CD14-positive monocyte (primary cell): ENCODE data around the gene RAB3D. TPM values are rescaled to one million over a fixed set of nuclear protein-coding genes. Genes with fewer than 3 reads are reported as not detected.
"Not testable (repeated sequence)": the region's sequence is repeated elsewhere in the genome, so short reads cannot be mapped to it uniquely, and the experiment has no call there.

Experiments used
- DNase-seq, 3 donors: peaks; one replicate each; pipeline ENCODE4 v3.0.0-alpha.2; 2011 to 2022
- H2AFZ ChIP-seq: 2 replicates; pipeline ENCODE4 v1.6.0; 2012; ENCODE audit warnings: mild to moderate bottlenecking, low read depth, low read length, inconsistent platforms; ENCODE audit not compliant: insufficient read depth, poor library complexity, severe bottlenecking
- H3K27ac ChIP-seq, 2 donors: 1 replicate in 1 of 2; 2 replicates in 1 of 2; pipeline ENCODE4 v1.5.1; 2012 to 2013; ENCODE audit warnings: low read length in 2 of 2, control low read depth in 1 of 2, inconsistent platforms in 1 of 2, low read depth in 1 of 2, mild to moderate bottlenecking in 1 of 2
- H3K27me3 ChIP-seq, 2 donors: one replicate each; pipeline versions ENCODE4 v1.6.0 to v1.6.1; 2011 to 2013; ENCODE audit warnings: low read length in 2 of 2; ENCODE audit not compliant: control insufficient read depth in 2 of 2, insufficient read depth in 2 of 2
- H3K36me3 ChIP-seq, 2 donors: replicated peaks in 1 of 2; 1 replicate in 1 of 2; 2 replicates in 1 of 2; pipeline versions ENCODE4 v1.5.1 to v1.6.1; 2012 to 2013; ENCODE audit warnings: low read length in 2 of 2, control low read depth in 1 of 2, inconsistent platforms in 1 of 2, mild to moderate bottlenecking in 1 of 2; ENCODE audit not compliant: insufficient read depth in 2 of 2, control insufficient read depth in 1 of 2
- H3K4me1 ChIP-seq, 2 donors: 1 replicate in 1 of 2; 2 replicates in 1 of 2; pipeline versions ENCODE4 v1.5.1 to v1.6.1; 2012 to 2013; ENCODE audit warnings: low read length in 2 of 2, control low read depth in 1 of 2, inconsistent platforms in 1 of 2, mild to moderate bottlenecking in 1 of 2, moderate library complexity in 1 of 2; ENCODE audit not compliant: insufficient read depth in 2 of 2, control insufficient read depth in 1 of 2
- H3K4me2 ChIP-seq: replicated peaks from 2 replicates; pipeline ENCODE3; 2012; ENCODE audit warnings: low read length, moderate library complexity, mild to moderate bottlenecking; ENCODE audit not compliant: poor library complexity, severe bottlenecking; ENCODE audit errors: extremely low read depth
- H3K4me3 ChIP-seq, 3 experiments: fragments of 200-600 bp in 1 of 3; sonication (generic) in 1 of 3; replicated peaks in 1 of 3; 1 replicate in 2 of 3; 2 replicates in 1 of 3; pipeline ENCODE4 v1.5.1; 2011 to 2013; ENCODE audit warnings: low read length in 3 of 3, mild to moderate bottlenecking in 3 of 3, control low read depth in 2 of 3, low read depth in 2 of 3, inconsistent platforms in 1 of 3, moderate library complexity in 1 of 3
- H3K79me2 ChIP-seq: 2 replicates; pipeline ENCODE4 v1.6.0; 2012; ENCODE audit warnings: mild to moderate bottlenecking, control low read depth, inconsistent platforms, low read length, moderate library complexity; ENCODE audit not compliant: insufficient read depth
- H3K9ac ChIP-seq: 2 replicates; pipeline ENCODE4 v1.6.0; 2017; ENCODE audit warnings: low read length, mild to moderate bottlenecking; ENCODE audit not compliant: insufficient read depth, poor library complexity, severe bottlenecking
- H3K9me3 ChIP-seq, 2 donors: replicated peaks in 1 of 2; 1 replicate in 1 of 2; 2 replicates in 1 of 2; pipeline versions ENCODE4 v1.5.1 to v1.6.1; 2012 to 2013; ENCODE audit warnings: low read length in 2 of 2, control low read depth in 1 of 2; ENCODE audit not compliant: control insufficient read depth in 1 of 2, insufficient read depth in 1 of 2
- H4K20me1 ChIP-seq: 2 replicates; pipeline ENCODE4 v1.6.0; 2012; ENCODE audit warnings: mild to moderate bottlenecking, low read length, control low read depth, moderate library complexity; ENCODE audit not compliant: insufficient read depth
- H3K27ac Mint-ChIP-seq, 7 donors: one replicate each; pipeline ENCODE4 v1.8.0; 2020; ENCODE audit warnings: mild to moderate bottlenecking in 7 of 7, mixed read lengths in 7 of 7, moderate library complexity in 6 of 7, inconsistent platforms in 2 of 7
- H3K27me3 Mint-ChIP-seq, 3 donors: one replicate each; pipeline ENCODE4 v1.8.0; 2021 to 2022; ENCODE audit warnings: low read depth in 3 of 3, mild to moderate bottlenecking in 3 of 3, mixed read lengths in 3 of 3, moderate library complexity in 3 of 3, inconsistent platforms in 1 of 3
- H3K36me3 Mint-ChIP-seq, 2 donors: one replicate each; pipeline ENCODE4 v1.8.0; 2020; ENCODE audit warnings: mixed read lengths in 2 of 2, inconsistent platforms in 1 of 2, mild to moderate bottlenecking in 1 of 2
- H3K4me1 Mint-ChIP-seq: one replicate; pipeline ENCODE4 v1.8.0; 2020; ENCODE audit warnings: mild to moderate bottlenecking, mixed read lengths
- H3K4me3 Mint-ChIP-seq, 2 donors: one replicate each; pipeline ENCODE4 v1.8.0; 2020; ENCODE audit warnings: mild to moderate bottlenecking in 2 of 2, mixed read lengths in 2 of 2, moderate library complexity in 1 of 2
- H3K9me3 Mint-ChIP-seq, 7 donors: one replicate each; pipeline ENCODE4 v1.8.0; 2020 to 2022; ENCODE audit warnings: mixed read lengths in 7 of 7, mild to moderate bottlenecking in 6 of 7, moderate library complexity in 6 of 7, inconsistent platforms in 2 of 7
- CTCF ChIP-seq: fragments of 200-600 bp; IDR thresholded peaks from one replicate; pipeline ENCODE4 v1.8.0; 2022; ENCODE audit warnings: antibody characterized with exemption, mild to moderate bottlenecking
- WGBS: methylation state at CpG from one replicate; pipeline ENCODE4 v1.1.5; 2013; ENCODE audit warnings: missing lambda C conversion rate; ENCODE audit not compliant: insufficient coverage; 5-methylcytosine and 5-hydroxymethylcytosine counted together
- intact Hi-C, 2 donors: fragments of 100-400 bp; cut with micrococcal nuclease; formaldehyde crosslinking; loops; one replicate each; pipeline versions ENCODE4 v1.15.0 to v1.15.1; 2023
- polyA plus RNA-seq, 3 donors: library from polyadenylated mRNA; depleted of rRNA in 1 of 3; unstranded in 2 of 3; stranded (reverse) in 1 of 3; fragments of 300-500 nt in 2 of 3; fragments of >200 nt in 1 of 3; fragmentation: Illumina TruSeq in 2 of 3; gene quantifications; 1 replicate in 2 of 3; 2 replicates in 1 of 3; pipeline ENCODE4 v1.2.3, GENCODE V29; 2012 to 2021

RAB3D gene
- polyA plus RNA-seq, 3 donors, result 52.9 to 78.1 (median 60.8) TPM

DNA sequence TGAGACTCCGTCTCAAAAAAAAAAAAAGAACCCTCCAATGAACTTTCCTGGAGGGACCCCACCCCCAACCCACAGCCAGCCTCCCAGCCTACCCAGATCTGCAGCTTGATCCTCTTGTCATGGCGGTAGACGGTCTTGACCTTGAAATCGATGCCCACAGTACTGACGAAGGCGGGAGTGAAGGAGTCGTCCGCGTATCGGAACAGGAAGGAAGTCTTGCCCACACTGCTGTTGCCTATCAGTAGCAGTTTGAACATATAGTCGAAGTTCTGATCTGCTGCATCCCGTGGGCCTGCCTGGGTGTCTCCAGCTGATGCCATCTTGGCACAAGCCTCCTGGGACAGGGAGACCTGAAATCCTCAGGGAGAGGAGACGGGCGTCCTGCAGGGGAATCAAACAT, 2.4 kb downstream of the RAB3D start:
- 11% methylated on average over 14 of the region's 14 CpGs for whole genome bisulfite sequencing
- H3K27ac Mint-ChIP-seq, result peak overlapping the region; percentile 47 to 96 (median 77)
- Histone ChIP-seq H3K27me3 (no peaks in the 10 kb centered on the region), H3K4me2 (peak overlapping the region; percentile 88), H3K9me3 (peaks cover 0 to 6% of the 10 kb centered on the region in 2 donors), H3K79me2 (peaks cover 80% of the 10 kb centered on the region), H3K9ac (peak overlapping the region; percentile 1), H2AFZ (no peak overlapping the region), H3K27ac (peak overlapping the region; percentile 16 to 85), H4K20me1 (peaks cover 72% of the 10 kb centered on the region), H3K4me1 (peaks cover 36 to 54% of the 10 kb centered on the region in 2 donors), H3K36me3 (peaks cover 46 to 54% of the 10 kb centered on the region in 2 donors), H3K4me3 (peak overlapping the region; percentile 5 to 99 (median 98))
- H3K36me3 Mint-ChIP-seq, result peaks cover 47 to 71% of the 10 kb centered on the region in 2 donors
- no peak for TF ChIP-seq CTCF
- intact Hi-C loops, result loop anchor here (5.0 kb wide), 2 partner anchors 35 to 40 kb away; partner anchors contain the start of genes SWSAP1 (in 1 of the 2) and TSPAN16 (in 1 of the 2)
- peaks cover 0 to 6% (median 0%) of the 10 kb centered on the region in 7 donors for H3K9me3 Mint-ChIP-seq
- peaks cover 31% of the 10 kb centered on the region for H3K4me1 Mint-ChIP-seq
- peaks cover 0 to 2% (median 0%) of the 10 kb centered on the region in 3 donors for H3K27me3 Mint-ChIP-seq
- H3K4me3 Mint-ChIP-seq, result peak overlapping the region; percentile 91 to 99
- DNase-seq, result peak in 1 of 3 donors; percentile 33

DNA sequence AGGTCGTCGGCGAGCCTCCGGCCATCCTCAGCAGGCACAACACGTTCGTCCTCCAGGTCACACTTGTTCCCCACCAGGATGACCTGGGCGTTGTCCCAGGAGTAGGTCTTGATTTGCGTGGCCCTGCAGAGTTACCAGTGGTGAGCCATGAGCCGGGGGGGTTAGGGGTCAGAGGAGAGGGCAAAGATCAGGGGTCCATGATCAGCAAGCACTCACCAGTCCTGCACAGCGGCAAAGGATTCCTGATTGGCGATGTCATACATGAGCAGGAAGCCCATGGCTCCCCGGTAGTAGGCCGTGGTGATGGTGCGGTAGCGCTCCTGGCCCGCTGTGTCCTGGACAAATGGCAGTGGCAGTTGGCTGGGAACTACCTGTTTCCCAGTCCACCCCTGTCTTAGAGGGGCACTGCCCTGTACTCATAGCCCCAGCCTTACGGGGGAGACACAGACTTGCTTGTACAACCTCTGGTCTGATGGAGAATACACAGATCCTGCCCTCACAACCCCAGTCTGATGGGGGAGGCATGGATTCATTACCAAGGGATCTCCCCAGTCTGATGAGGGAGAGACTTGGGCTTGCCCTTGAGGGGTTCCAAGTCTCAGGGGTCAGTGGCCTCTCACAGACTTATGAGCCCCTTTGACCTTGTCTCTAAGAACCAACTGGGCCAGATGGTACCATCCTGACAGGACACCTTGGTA, 3.9 kb downstream of the RAB3D start:
- 95% methylated on average over 16 of the region's 17 CpGs for WGBS
- Histone ChIP-seq H3K9me3 (no peaks in the 10 kb centered on the region), H3K79me2 (peaks cover 95% of the 10 kb centered on the region), H3K36me3 (peaks cover 56 to 60% of the 10 kb centered on the region in 2 donors), H3K4me2 (no peak overlapping the region), H2AFZ (no peak overlapping the region), H3K9ac (no peak overlapping the region), H4K20me1 (peaks cover 87% of the 10 kb centered on the region), H3K4me3 (no peak overlapping the region), H3K27me3 (no peaks in the 10 kb centered on the region), H3K4me1 (peaks cover 36 to 49% of the 10 kb centered on the region in 2 donors), H3K27ac (peak overlapping the region in 1 of 2 donors; percentile 49)
- no peak for DNase-seq
- intact Hi-C loops, result loop anchor here (5.0 kb wide), 2 partner anchors 37 to 38 kb away; partner anchors contain the start of genes SWSAP1 (in 1 of the 2) and TSPAN16 (in 1 of the 2)
- H3K4me3 Mint-ChIP-seq, result no peak overlapping the region
- H3K9me3 Mint-ChIP-seq, result peaks cover 0 to 6% (median 0%) of the 10 kb centered on the region in 7 donors
- TF ChIP-seq CTCF, result no peak
- peaks cover 0 to 2% (median 0%) of the 10 kb centered on the region in 3 donors for H3K27me3 Mint-ChIP-seq
- H3K4me1 Mint-ChIP-seq, result peaks cover 31% of the 10 kb centered on the region
- H3K27ac Mint-ChIP-seq, result peak overlapping the region in 5 of 7 donors; percentile 6 to 81 (median 40)
- peaks cover 52 to 74% of the 10 kb centered on the region in 2 donors for H3K36me3 Mint-ChIP-seq

GRCh38 chr19:11333838-11334237, 5.6 kb downstream of the RAB3D start:
- not testable (repeated sequence) for DNase-seq, H3K9me3 Mint-ChIP-seq, H2AFZ ChIP-seq, H3K27me3 Mint-ChIP-seq, H3K4me3 Mint-ChIP-seq, H3K4me2 ChIP-seq, H3K4me3 ChIP-seq, H3K9me3 ChIP-seq, H3K9ac ChIP-seq, H3K27me3 ChIP-seq
- Histone ChIP-seq H3K36me3 (peaks cover 68 to 78% of the 10 kb centered on the region in 2 donors), H3K27ac (peak overlapping the region in 1 of 2 donors; percentile 5), H3K4me1 (peaks cover 28 to 38% of the 10 kb centered on the region in 2 donors), H4K20me1 (peaks cover 94% of the 10 kb centered on the region), H3K79me2 (peaks cover 99% of the 10 kb centered on the region)
- peaks cover 66 to 91% of the 10 kb centered on the region in 2 donors for H3K36me3 Mint-ChIP-seq
- H3K4me1 Mint-ChIP-seq, result peaks cover 26% of the 10 kb centered on the region
- intact Hi-C loops, result loop anchor here in 1 of 2 donors (5.0 kb wide), 1 partner anchor 37 kb away; the partner anchor contains the start of gene TSPAN16
- H3K27ac Mint-ChIP-seq, result peak overlapping the region in 5 of 7 donors; percentile 30 to 75 (median 48)
- 95% methylated on average over 6 of the region's 9 CpGs for WGBS
